Stimulated activated CD8-positive, alpha-beta memory T cell treated with anti-CD3 and anti-CD28 coated beads, Interleukin-7, amount 100 ng/mL, for 24 hours (primary cell): ENCODE results near the gene TTBK1.
"Not testable (repeated sequence)": the region's sequence is repeated elsewhere in the genome, so short reads cannot be mapped to it uniquely, and the experiment has no call there.

Source experiments
- DNase-seq: peaks from one replicate; pipeline ENCODE4 v3.0.0-alpha.2; 2020; ENCODE audit warnings: low read depth

Gene TTBK1

DNA sequence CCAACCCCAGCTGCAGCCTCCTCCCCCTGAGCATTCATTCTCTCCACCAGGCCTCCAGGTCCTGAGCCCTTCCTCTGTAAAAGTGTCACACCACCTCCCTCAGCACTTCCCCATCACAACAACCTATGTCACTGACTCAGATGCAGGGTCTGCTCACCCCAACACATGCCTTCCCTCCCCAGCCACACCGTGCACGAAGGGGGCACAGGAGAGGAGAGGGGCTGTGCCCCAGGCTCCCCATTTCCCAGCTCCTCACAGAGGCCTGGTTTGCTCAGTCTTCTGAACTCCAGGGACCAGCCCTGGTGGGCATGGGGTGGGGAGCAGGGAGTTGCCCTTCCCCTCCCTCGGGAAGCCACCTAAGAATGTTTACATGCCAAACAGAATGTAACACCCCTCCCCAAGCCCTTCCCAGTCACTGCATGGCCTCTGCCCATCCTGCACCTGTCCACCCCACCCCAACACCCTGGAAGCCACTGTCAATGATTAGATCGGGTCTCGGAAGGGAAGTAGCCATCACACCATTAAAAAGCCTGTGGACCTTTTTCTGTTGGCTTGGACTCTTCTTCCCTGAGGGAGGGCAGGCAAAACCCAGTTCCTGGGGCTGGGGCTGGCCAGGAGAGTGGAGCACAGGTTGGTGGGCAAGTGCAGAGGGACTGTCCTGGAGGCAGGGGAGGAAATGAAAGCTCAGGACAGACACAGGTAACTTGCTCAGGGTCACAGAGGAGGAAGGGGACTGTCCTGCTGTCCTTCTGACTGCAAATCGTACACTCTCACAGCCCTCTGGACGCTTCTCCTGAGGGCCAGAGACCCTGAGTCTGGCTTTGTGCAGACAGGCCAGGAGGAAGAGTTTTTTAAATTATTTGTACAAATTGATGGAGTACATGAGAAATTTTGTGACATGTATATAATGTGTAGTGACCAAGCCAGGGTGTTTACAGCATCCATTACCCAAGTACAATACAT, 44.7 kb downstream of the TTBK1 start:
- DNase-seq: no peak

DNA sequence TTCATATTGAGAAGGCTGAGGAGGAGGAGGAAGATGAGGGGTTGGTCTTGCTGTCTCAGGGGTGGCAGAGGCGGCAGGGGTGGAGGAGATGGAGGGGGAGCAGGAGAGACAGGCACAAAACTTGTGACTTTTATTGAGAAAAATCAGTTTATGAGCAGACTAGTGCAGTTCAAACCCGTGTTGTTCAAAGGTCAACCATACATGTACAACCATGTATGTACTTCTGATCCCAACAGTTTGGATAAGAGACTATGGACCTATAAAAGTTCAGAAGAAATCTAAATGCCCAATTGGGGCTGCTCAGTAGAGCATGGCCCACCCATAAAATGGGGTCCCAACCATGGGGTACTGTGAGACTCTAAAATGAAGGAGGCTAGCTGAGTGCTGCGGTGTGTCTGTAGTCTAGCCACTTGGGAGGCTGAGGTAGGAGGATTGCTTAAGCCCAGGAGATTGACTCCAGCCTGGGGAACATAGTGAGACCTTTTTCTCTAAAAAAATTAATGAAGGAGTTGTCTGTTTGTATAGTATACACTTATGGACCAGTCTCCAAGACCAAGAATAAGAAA, 47.1 kb downstream of the TTBK1 start:
- no peak for DNase-seq

DNA sequence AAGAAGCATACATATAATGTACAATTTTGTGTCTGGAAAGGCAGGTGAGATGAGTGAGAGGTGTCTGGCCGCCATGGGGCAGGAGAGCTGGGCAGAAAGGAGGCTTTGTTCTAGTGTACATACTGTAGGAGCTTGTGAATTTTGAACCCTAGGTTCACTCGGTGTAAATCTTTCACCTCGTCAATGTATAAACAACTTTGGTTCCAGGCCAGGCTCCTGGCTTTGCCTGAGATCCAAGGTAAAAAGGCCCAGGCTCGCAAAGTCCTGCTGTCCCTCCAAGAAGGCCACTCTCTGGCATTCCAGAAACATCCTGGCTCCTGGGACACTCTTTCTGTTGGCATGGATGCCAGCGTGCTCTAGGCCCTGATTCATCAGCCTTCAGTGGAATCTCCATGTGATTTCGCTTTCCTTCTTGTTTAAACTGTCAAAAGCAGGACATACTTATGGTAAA, 47.6 kb downstream of the TTBK1 start:
- DNase-seq: no peak

DNA sequence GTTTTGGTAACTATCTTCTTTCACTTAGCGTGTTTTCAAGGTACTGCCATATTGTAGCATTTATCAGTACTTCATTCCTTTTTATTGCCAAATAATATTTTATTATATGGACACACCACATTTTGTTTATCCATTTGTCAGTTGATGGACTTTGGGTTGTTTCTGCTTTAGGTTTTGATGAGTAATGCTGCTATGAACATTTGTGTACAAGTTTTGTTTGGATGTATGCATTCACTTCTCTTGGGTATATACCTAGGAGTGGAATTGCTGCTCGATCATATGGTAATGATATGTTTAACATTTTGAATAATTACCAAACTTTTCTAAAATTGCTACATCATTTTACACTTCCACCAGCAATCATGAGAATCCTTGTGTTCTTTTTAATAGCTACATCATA, 48.4 kb downstream of the TTBK1 start:
- no peak for DNase-seq

DNA sequence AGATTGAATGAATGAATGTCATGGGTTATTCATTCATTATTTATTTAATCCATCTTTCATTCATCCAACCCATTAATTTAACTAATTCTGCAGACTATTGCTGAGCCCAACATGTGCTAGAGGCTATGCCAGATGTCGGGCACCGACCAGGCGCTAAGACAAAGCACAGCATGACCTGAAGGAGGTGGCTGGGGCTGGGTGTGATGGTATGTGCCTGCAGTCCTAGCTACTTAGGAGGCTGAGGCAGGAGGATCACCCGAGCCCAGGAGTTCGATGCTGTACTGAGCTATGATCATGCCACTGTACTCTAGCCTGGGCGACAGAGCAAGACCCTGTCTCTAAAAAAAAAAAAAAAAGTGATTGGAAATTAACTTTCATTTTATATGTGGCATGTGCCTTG, 49.1 kb downstream of the TTBK1 start:
- no peak for DNase-seq

DNA sequence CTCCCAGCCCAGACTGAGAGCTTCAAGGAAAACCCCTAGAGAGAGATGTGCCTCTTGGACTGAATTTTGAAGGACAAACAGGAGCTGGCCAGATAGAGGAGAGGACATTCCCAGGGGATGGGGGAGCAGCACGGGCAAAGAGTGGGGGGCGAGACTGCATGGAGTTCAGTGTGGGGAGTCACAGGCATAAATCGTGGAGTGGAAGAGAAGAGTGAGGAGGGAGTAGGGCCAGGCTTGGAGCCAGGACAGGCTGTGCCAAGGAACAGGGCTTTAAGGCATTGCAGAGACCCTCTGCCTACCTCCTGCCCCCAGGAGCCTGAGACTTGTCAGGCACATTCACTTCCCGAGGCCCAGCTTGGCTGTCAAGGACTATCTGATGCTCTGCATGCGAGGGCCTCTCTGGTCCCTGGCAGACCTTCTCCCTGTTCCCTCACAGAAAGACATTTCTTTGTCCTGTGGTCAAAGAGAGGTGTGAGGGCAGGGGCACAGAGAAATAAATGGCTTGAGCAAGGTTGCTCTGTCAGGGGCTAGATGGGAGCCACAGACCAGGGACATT, 49.6 kb downstream of the TTBK1 start:
- DNase-seq: no peak

DNA sequence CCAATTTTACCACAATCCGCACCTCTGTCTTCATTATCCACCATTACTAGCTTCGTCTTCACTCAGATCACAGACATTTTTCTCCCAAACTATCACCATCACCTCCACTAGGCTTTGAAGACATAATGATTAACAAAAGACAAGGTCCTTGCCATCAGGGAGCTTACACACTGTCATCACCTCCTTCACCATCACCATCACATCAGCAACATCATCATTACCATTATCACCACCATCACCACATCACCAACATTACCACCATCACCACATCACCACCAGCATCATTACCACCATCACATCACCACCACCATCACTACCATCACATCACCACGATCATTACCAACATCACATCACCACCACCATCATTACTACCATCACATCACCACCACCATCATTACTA, 50.4 kb downstream of the TTBK1 start:
- no peak for DNase-seq

DNA sequence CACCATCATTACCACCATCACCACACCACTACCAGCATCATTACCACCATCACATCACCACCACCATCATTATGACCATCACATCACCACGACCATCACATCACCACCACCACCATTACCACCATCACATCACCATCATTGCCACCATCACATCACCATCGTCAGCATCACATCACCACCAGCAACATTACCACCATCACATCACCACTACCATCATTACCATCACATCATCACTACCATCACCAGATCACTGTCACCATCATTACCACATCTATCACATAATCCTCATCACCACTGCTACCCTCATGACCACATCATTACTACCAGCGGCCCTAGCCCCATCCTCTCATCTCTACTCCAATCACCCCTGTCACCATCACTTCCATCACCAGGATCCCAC, 51.3 kb downstream of the TTBK1 start:
- DNase-seq: no peak

DNA sequence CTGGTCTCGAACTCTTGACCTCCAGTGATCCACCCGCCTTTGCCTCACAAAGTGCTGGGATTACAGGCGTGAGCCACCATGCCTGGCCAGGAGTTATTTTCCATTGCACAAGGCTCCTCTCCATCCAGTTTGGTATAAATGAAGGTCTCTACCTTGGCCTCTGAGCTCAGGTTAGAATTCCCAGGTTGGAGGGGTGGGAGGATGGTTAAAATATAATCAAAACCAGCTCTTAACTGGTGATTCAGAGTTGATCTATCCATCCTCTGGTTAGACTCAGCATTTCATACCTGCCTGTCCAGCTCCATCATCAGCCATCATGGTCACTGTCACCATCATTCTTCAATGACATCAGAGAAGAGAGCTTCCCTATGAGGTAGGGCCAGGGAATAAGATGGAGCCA, 52.2 kb downstream of the TTBK1 start:
- DNase-seq: no peak

DNA sequence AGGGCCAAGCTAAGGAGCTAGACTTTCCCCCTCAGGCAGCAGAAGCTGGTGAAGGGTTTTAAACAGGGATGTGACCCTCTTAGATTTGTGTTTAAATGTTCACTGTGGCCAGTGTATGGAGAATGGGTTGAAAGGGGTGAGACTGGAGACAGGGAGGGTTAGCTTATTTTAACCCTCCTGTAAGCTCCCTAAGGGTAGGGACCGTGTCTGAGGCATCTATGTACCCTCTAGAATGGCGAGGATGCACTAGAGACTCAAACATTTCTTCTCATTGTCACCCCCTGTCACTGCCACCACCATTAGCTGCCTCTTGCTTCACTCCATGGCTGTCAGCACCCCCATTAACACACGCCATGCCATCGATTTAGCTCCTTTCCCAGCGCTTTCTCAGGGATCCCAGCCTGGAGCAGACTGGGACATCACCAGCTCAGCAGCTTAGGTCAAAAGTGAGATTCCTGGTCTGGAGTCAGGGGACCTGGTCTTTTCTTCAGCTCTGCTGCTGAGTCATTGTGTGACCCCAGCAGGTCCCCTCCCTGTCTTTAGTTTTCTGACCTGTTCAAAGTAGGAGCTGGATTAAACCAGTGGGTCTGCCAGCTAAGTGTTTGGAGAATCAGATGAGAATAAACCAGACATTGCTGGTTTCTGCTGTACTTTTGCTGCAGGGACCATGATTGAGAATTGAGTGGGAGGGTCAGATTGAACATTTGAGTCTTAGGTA, 53.7 kb downstream of the TTBK1 start:
- DNase-seq: no peak

DNA sequence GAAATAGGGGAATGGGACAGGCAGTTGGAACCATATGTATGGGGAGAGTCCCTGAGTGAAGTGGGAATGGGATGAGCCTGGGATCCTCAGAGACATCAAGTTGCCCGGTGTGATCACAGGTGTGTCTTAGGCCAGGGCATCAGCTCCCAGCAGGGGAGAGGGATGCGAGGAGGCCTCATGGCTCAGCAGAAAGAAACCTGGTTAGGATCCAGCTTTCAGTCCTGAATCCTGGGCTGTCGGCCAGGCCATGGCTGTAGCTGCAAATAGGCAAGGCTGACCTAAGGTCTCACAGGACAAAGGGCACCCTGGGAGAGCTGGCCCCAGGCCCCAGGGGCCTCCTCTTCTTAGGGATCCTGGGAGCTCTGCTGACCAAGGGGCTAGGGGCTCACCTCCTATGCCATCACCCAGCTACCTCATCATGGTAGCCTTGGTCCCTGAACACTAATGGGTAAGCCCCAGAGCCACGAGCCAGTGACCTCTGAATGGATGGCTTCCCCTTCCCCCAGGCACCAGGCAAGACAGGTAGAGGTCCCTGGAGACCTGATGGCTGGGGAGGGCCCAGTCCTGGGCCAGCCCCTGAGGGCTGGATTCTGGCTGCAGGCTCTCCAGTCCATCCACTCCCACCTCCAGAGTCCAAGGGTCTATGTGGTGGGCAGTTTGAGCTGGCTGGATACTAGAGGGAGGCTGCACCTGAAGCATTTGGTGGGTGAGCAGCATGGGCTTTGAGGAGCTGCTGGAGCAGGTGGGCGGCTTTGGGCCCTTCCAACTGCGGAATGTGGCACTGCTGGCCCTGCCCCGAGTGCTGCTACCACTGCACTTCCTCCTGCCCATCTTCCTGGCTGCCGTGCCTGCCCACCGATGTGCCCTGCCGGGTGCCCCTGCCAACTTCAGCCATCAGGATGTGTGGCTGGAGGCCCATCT, 54.6 kb downstream of the TTBK1 start, which contains the start of gene SLC22A7:
Gene SLC22A7, plus strand, starts transcription at position 617 of the 921 bp plus-strand sequence. Its CDS starts 99 bp downstream, at position 716.
- DNase-seq: no peak

DNA sequence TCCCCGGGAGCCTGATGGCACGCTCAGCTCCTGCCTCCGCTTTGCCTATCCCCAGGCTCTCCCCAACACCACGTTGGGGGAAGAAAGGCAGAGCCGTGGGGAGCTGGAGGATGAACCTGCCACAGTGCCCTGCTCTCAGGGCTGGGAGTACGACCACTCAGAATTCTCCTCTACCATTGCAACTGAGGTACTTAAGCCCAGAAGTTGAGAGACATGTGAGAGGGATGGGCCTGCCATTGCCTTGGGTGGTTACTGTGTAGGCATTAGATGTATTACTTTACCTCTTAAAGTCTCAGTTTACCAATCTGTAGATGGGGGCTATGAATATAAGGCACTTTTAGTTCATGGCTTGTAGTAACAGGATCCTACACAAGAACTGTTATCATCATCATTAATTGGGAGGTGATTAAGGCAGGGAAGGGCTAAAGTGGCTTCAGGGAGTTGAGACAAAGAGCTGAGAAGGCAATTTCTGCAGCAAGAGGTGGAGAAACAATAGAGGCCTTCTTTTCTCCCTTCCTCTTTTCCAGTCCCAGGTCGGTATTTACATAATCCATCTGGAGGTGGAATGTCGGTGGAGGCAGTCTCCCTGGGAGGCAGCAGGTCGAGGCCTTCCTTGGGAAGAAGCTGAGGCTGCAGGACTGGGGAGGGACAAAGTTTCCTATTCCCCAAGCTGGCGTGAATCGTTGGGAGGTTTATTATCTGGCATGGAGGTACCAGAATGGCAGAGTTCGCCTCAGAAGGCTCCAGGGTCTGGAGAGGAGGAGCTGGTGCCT, 55.5 kb downstream of the TTBK1 start:
- no peak for DNase-seq

DNA sequence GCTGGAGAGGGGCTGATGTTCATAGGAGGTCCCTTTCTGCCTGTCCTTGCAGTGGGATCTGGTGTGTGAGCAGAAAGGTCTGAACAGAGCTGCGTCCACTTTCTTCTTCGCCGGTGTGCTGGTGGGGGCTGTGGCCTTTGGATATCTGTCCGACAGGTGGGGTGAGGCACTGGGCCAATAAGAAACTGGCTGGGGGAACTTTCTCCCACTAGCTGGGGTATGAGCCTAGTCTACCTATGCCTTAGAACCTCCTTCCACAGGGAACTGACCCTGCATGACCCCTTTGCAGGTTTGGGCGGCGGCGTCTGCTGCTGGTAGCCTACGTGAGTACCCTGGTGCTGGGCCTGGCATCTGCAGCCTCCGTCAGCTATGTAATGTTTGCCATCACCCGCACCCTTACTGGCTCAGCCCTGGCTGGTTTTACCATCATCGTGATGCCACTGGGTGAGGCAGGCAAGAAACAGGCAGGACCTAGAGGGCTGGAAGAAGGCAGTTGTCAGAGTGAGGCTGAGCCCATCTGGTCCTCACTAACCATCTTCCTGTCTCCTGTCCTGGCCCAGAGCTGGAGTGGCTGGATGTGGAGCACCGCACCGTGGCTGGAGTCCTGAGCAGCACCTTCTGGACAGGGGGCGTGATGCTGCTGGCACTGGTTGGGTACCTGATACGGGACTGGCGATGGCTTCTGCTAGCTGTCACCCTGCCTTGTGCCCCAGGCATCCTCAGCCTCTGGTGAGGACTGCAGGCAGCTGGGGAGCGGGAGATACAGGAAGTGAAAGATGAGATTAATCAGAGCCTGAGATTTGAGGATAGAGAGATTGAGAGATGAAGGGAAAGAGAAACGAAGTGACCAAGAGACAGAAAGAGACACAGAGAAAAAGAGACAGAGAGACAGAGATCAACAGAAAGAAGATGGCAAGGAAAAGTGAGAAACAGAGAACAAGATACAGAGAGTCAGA, 56.3 kb downstream of the TTBK1 start:
- DNase-seq: no peak

DNA sequence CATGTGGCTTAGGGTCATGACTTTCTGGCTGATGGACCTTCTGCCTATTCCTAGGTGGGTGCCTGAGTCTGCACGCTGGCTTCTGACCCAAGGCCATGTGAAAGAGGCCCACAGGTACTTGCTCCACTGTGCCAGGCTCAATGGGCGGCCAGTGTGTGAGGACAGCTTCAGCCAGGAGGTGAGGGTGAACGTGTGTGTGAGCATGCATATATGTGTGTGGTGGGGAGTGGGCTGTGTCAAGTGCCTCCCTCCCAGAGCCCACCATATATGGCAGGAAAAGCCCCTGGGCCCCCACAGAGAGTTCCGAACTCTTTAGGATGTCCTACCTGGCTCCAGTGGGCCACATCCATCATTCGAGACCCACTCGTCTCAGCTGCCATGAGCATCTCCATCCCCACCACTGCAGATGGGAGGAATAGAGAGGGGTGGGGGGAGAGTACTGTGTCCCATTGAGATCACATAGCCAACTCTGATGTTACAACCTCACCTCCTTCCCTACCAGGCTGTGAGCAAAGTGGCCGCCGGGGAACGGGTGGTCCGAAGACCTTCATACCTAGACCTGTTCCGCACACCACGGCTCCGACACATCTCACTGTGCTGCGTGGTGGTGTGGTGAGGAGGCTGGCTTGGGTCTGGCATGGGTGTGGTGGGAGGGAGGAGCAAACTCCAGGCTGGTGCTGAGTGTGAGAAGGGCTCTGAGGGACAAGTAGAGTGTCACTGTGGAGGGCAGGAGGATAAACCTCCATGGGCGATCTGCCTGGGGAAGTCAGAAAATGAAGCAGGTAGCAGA, 58.0 kb downstream of the TTBK1 start:
- DNase-seq: no peak

DNA sequence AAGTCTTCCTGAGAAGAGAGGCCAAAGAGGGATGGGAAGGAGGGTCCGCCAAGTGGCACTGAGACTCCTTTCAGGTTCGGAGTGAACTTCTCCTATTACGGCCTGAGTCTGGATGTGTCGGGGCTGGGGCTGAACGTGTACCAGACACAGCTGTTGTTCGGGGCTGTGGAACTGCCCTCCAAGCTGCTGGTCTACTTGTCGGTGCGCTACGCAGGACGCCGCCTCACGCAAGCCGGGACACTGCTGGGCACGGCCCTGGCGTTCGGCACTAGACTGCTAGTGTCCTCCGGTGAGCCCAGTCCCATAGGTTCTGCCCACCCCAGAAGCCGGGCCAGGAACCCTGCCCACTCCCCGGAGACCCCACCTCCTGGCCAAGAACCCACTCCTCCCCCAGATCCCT, 58.8 kb downstream of the TTBK1 start:
- no peak for DNase-seq

DNA sequence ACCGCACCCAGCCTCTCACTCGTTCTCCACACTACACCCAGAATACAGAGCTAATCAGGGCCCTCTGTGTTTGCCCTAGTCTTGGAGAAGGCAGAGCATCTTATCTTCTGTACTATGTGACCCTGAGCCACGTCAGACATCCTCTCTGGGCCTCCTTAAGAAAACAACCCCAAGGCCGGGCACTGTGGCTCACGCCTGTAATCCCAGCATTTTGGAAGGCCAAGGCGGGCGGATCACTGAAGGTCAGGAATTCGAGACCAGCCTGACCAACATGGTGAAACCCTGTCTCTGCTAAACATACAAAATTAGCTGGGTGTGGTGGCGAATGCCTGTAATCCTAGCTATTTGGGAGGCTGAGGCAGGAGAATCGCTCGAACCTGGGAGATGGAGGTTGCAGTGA, 59.7 kb downstream of the TTBK1 start:
- DNase-seq: not testable (repeated sequence)

DNA sequence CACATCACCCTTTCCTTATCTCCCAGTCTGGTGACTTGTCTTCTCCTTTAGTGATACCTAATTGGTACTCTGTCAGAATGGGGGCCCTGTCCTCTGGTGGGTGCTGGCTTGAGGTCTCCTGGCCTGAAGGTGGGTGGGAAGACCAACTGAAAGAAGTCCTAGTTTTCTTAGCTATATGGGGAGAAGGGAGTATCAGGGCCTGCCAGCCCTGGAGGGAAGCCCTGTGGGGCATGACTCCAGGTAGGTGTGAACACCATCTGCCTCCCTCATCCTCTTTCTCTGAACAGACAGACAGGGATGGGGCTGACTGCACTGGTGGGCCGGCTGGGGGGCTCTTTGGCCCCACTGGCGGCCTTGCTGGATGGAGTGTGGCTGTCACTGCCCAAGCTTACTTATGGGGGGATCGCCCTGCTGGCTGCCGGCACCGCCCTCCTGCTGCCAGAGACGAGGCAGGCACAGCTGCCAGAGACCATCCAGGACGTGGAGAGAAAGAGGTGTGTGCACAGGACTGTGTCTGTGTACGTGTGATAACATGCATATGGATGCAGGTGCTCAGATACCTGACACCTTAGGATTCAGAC, 60.6 kb downstream of the TTBK1 start:
- DNase-seq: no peak

DNA sequence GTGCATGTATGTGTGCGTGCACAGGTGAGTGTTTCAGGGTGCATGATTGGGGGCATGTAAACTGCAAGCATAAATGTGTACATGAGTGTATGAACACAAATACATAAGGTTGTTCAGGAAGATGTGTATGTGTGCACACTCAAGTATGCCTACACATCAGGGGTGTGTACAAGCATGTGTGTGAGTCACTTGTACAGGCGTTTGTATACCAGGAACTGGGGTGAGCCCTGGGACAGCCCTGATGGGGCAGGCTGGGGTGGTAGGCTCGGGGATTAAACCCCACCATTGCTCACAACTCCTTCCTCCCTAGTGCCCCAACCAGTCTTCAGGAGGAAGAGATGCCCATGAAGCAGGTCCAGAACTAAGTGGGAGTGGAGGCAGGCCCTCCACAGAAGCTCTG, 61.1 kb downstream of the TTBK1 start:
- DNase-seq: no peak
